ENCODE data around the gene OTOG. TPM values are rescaled to one million over a fixed set of nuclear protein-coding genes. Genes with fewer than 3 reads are reported as not detected.

Gene OTOG
- total RNA-seq (2022) (not detected in 2 replicates), Bru-seq, nascent RNA (not detected), BruChase-seq, experiment 1, labeled RNA remaining after a 6-hour chase (not detected), BruChase-seq, experiment 2, labeled RNA remaining after a 2-hour chase (not detected)
- long read RNA-seq = 0 reads

DNA sequence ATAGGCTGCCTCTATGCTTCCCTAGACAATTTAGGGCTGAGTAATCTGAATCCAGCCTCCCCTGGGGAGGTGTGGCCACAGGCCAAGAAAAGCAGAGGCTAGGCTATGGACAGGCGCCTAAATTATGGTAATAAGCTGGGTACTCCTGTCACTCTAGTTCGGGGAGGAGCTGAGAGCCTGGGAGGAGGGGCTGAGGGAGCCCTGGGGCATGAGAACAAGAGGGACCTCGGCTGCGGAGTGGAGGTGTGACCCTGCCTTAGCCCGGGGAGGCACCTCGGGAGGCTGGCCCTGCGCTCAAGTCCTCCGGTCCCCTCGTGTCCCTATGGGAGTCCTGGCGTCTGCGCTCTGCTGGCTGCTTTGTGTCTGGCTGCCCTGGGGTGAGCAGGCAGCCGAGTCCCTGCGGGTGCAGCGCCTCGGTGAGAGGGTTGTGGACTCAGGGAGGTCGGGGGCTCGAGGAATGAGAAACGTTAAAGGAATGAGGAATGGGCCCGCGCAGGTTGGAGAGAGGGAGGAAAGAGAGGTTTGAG, at the start of gene OTOG:
Gene OTOG, plus strand, starts transcription at position 209 of the 527 bp plus-strand sequence. Its CDS starts 114 bp downstream, at position 323.
- ChIA-PET POLR2A (no interaction called here), CTCF (interaction anchor here (0.6 to 2.5 kb wide), 4 partner anchors 19 to 754 kb away, joined by 3 to 13 read pairs (median 6); no protein-coding TSS in a partner anchor)
- Mint-ChIP-seq H3K4me1 (ENCODE audit: insufficient read depth, unreplicated experiment) (no peaks in the 10 kb centered on the region), H3K27ac (ENCODE audit: low read depth, unreplicated experiment) (no peak within 1 kb of the TSS), H3K4me3 (ENCODE audit: unreplicated experiment) (no peak within 1 kb of the TSS), H3K36me3 (ENCODE audit: insufficient read depth, unreplicated experiment) (no peaks in the 10 kb centered on the region), H3K27me3 (ENCODE audit: insufficient read depth, unreplicated experiment) (peaks cover 24% of the 10 kb centered on the region), H3K9me3 (ENCODE audit: unreplicated experiment) (no peaks in the 10 kb centered on the region)
- intact Hi-C loops (cut with micrococcal nuclease) = no loop called here
- peak; percentile 79 for DNase-seq (ENCODE audit: unreplicated experiment)
- BruUV-seq (replicated peaks) = no TSS peak
- TF ChIP-seq, protein P1, sequence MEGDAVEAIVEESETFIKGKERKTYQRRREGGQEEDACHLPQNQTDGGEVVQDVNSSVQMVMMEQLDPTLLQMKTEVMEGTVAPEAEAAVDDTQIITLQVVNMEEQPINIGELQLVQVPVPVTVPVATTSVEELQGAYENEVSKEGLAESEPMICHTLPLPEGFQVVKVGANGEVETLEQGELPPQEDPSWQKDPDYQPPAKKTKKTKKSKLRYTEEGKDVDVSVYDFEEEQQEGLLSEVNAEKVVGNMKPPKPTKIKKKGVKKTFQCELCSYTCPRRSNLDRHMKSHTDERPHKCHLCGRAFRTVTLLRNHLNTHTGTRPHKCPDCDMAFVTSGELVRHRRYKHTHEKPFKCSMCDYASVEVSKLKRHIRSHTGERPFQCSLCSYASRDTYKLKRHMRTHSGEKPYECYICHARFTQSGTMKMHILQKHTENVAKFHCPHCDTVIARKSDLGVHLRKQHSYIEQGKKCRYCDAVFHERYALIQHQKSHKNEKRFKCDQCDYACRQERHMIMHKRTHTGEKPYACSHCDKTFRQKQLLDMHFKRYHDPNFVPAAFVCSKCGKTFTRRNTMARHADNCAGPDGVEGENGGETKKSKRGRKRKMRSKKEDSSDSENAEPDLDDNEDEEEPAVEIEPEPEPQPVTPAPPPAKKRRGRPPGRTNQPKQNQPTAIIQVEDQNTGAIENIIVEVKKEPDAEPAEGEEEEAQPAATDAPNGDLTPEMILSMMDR (IDR thresholded peaks at IDR 0.05; ENCODE audit: unreplicated experiment) = no peak

DNA sequence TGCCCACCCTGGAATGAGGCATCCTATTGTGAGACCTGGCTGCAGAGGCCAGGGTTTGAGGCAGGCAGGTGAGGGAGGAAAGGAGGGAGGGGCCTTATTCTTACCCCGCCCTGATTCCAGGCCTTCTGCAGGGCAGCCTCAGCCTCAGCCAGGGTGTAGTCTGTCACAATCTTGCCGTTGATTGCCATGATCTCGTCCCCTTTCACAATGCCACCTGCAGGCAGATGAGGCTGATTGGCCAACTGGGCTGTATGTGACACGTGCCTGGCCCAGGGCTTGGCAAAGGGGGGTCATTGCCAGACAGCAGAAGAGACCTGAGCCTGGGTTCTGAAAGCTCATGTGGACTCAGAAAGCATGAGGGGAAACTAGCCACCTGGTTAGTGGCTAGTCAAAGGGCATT, 49.0 kb upstream of the OTOG start:
- no TSS peak for BruUV-seq (replicated peaks)
- DNase-seq (ENCODE audit: unreplicated experiment) = peak; percentile 31
- no peaks in the 10 kb centered on the region for H3K4me1 Mint-ChIP-seq (ENCODE audit: insufficient read depth, unreplicated experiment)
- peaks cover 37% of the 10 kb centered on the region for H3K27me3 Mint-ChIP-seq (ENCODE audit: insufficient read depth, unreplicated experiment)
- no peak overlapping the region for H3K4me3 Mint-ChIP-seq (ENCODE audit: unreplicated experiment)
- CTCF ChIA-PET = interaction anchor here (0.6 to 3.3 kb wide), 4 partner anchors 23 to 117 kb away, joined by 3 to 26 read pairs (median 6); no protein-coding TSS in a partner anchor
- no peak overlapping the region for H3K27ac Mint-ChIP-seq (ENCODE audit: low read depth, unreplicated experiment)
- intact Hi-C loops (cut with micrococcal nuclease) = no loop called here
- H3K9me3 Mint-ChIP-seq (ENCODE audit: unreplicated experiment) = no peaks in the 10 kb centered on the region
- TF ChIP-seq, protein P1 (IDR thresholded peaks at IDR 0.05; ENCODE audit: unreplicated experiment) = no peak
- no peaks in the 10 kb centered on the region for H3K36me3 Mint-ChIP-seq (ENCODE audit: insufficient read depth, unreplicated experiment)
- POLR2A ChIA-PET = interaction anchor here (0.5 kb wide), 1 partner anchor 143 kb away, joined by 3 read pairs; no protein-coding TSS in a partner anchor

DNA sequence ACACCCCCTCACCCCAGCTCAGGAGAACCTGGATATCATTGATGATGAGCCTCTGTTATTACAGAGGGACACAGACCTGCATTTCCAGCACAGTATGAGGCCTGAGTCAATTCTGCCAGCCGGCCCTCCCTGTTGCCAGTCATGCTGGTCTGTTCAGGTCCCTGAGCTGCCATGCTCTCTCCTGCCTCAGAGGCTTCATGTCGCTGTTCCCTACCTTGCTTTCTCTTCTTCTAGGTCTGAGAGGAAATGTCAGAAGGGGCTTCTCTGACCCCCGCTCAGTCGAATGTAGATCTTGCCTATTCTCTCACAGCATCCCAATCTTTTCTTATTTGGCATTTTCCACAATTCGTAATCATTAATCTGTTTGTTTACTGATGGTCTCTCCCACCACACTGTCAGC, 48.6 kb upstream of the OTOG start:
- Mint-ChIP-seq H3K9me3 (ENCODE audit: unreplicated experiment) (no peaks in the 10 kb centered on the region), H3K36me3 (ENCODE audit: insufficient read depth, unreplicated experiment) (no peaks in the 10 kb centered on the region), H3K27me3 (ENCODE audit: insufficient read depth, unreplicated experiment) (peaks cover 33% of the 10 kb centered on the region), H3K4me3 (ENCODE audit: unreplicated experiment) (no peak overlapping the region), H3K4me1 (ENCODE audit: insufficient read depth, unreplicated experiment) (no peaks in the 10 kb centered on the region), H3K27ac (ENCODE audit: low read depth, unreplicated experiment) (no peak overlapping the region)
- TF ChIP-seq, protein P1 (IDR thresholded peaks at IDR 0.05; ENCODE audit: unreplicated experiment) = no peak
- POLR2A ChIA-PET = no interaction called here
- no peak for DNase-seq (ENCODE audit: unreplicated experiment)
- CTCF ChIA-PET = interaction anchor here (0.6 to 3.3 kb wide), 4 partner anchors 22 to 118 kb away, joined by 3 to 26 read pairs (median 6); no protein-coding TSS in a partner anchor
- BruUV-seq (replicated peaks) = no TSS peak
- intact Hi-C loops (cut with micrococcal nuclease) = no loop called here

- Mint-ChIP-seq H3K9me3 (ENCODE audit: unreplicated experiment) (no peaks in the 10 kb centered on the region), H3K27me3 (ENCODE audit: insufficient read depth, unreplicated experiment) (peaks cover 20% of the 10 kb centered on the region), H3K36me3 (ENCODE audit: insufficient read depth, unreplicated experiment) (no peaks in the 10 kb centered on the region), H3K4me1 (ENCODE audit: insufficient read depth, unreplicated experiment) (no peaks in the 10 kb centered on the region), H3K27ac (ENCODE audit: low read depth, unreplicated experiment) (no peak overlapping the region), H3K4me3 (ENCODE audit: unreplicated experiment) (no peak overlapping the region)
- ChIA-PET POLR2A (no interaction called here), CTCF (interaction anchor here (0.6 to 3.3 kb wide), 5 partner anchors 14 to 141 kb away, joined by 3 to 26 read pairs (median 4); no protein-coding TSS in a partner anchor)
- no peak for DNase-seq (ENCODE audit: unreplicated experiment)
- TF ChIP-seq, protein P1 (IDR thresholded peaks at IDR 0.05; ENCODE audit: unreplicated experiment) = no peak
- no TSS peak for BruUV-seq (replicated peaks)
- intact Hi-C loops (cut with micrococcal nuclease) = loop anchor here (10.0 kb wide), 1 partner anchor 556 kb away; no protein-coding TSS in a partner anchor
Observed at GRCh38 chr11:17500673-17501072, 46.4 kb upstream of the OTOG start.

Measured in MCF 10A (cell line).